Cerebellar nuclear complex (tissue), 1 donor: Measurements from ENCODE around the gene TRAK1.
A peak's percentile ranks its signal among the peaks of the same experiment; 100 is the strongest.

ENCODE experiments used
- DNase-seq, 2 experiments: peaks; one replicate each; lab custom pipeline; 2025; lab: John Stamatoyannopoulos, UW

The TRAK1 gene

DNA sequence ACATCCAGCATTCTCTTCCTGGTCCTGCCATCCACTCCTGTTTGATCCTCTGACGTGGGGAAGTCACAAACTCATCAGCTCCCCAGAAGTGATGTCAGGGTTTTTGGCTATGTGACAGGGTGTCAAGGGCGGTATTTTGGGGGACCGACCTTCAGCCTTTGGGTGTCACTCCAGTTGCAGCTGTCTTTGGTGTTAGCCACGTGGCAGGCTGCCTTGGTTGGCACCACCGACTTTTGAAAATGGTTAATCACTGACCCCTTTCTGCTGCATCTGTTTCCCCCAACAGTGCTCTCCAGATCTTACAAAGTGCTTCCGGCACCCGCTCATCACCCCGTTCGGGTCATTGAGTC lies 86.6 kb downstream of the TRAK1 start:
- no peak for DNase-seq

DNA sequence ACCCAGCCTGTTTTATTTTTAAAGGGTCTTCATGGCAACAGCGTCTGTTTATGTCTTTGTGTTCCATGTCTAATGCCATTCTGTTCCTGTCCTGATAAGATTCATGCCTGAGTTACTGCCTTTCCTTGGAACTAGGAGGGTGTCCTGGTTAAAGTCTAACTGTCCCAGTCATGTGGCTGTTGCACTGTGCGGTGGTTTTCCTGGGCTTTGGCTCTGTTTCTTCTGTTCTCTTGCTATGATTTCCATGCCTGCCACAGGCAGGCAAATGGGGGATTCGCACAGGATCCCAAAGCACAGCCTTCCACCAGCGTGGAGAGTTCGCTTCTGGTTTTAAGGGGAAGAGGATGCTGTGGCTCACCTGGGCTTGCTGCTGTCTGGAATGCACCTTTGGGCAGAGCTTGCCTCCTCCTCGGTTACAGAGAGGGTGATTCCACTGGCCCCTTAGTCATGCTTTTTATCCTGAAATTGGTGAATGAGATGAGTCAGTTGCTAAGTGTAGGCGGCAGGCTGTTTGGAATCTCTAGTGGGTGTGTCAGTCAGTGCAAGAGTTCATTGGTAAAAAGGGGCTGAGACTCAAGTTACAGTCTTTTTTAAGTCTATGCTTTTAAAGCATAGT lies 88.1 kb downstream of the TRAK1 start:
- DNase-seq, result no peak

- DNase-seq, result no peak
Observed at GRCh38 chr3:42180901-42181300, 89.7 kb downstream of the TRAK1 start.

- DNase-seq, result no peak
Observed at GRCh38 chr3:42182555-42182954, 91.4 kb downstream of the TRAK1 start.

GRCh38 chr3:42183991-42184632 lies 93.0 kb downstream of the TRAK1 start:
- no peak for DNase-seq

GRCh38 chr3:42184651-42185443 lies 93.7 kb downstream of the TRAK1 start:
- DNase-seq, result no peak

DNA sequence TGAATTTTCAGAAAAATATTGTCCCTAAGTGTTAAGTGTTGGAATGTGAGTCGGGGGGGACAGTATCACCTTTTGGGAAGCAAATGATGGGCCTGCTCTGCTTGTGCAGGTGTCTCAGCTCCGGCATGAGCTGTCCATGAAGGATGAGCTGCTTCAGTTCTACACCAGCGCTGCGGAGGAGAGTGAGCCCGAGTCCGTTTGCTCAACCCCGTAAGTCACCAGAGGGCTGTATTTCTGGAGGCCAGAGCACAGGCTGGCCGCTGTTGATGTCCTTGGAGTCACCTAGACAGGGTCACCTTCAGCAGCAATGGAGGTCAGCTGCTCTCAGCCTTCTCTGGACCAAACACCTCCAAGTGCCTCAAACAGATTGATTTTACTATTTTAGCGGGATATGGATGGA lies 96.8 kb downstream of the TRAK1 start:
- no peak for DNase-seq

GRCh38 chr3:42188376-42188775 lies 97.2 kb downstream of the TRAK1 start:
- DNase-seq, result no peak

DNA sequence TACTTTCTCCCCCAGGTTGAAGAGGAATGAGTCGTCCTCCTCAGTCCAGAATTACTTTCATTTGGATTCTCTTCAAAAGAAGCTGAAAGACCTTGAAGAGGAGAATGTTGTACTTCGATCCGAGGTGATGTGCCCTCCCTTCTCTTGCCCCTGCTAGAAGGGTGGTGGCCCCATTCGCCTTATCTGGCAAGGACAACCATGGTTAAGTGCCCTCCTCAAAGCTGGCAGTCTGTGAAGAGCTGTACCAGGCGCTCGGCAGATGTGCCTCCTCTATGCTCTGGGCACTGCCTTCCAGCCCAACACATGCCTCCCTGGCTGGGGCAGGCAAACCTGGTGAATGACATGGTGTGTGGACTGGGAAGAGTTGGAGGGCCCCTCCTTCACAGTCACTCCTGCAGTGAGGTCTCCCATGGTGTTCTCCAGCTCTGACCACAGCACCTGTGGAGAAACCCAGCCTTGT lies 97.9 kb downstream of the TRAK1 start:
- no peak for DNase-seq

DNA sequence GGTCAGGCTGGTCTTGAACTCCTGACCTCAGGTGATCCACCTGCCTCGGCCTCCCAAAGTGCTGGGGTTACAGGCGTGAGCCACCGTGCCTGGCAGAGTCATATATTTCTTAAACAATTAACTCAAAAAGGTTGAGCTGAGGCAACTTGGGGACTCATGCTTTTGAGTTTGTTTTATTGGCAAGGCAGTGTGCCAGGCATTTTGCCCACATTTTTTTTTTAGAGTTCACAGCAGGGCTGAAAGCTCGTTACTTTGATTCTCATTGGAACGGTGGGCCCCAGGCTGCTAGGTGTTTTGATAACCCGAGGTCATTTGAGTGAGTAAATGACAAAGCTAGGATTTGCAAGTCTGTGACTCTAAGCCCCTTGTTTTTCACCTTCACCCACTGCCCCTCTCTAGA lies 98.6 kb downstream of the TRAK1 start:
- no peak for DNase-seq

- peak in 1 of 2 experiments; percentile 32 for DNase-seq
Observed at GRCh38 chr3:42190701-42191442, 99.7 kb downstream of the TRAK1 start.

DNA sequence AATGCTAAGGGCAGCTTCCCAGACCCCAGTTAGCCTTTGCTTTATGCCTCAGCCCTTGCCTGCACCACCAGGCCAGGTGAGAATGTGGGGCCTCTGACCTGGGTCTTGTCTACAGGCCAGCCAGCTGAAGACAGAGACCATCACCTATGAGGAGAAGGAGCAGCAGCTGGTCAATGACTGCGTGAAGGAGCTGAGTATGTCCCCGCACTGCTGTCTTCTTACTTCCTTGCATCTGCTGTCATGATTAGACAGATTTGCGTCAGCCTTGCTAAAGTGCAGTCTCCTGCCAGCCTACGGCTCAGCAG lies 100.2 kb downstream of the TRAK1 start:
- no peak for DNase-seq

GRCh38 chr3:42192334-42193200 lies 101.4 kb downstream of the TRAK1 start:
- DNase-seq, result no peak

DNA sequence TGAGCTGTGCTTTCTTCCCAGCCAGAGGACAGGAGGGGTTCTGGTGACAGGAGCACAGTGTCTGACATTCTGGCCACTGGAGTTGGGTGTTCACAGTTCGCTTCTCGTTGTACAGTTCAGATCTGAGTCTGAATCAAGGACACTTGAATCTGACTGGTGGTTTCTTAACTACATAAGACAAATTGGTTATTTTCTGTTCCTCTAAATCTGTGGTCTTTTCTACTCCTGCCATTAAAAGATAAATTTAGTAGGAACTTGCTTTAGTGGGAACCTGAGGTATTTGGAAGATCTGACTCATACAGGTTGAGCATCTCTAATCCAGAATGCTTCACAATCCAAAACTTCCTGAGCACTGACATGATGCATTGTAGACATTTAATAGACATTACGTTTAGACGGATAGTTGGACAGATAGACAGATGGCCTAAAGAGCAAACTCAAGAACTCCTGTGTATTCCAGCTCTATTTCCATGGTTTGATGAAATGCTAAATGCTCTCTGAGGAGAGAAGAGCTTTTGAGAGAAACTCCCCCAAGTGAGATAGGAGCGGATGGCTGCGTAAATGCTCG lies 103.9 kb downstream of the TRAK1 start:
- no peak for DNase-seq

DNA sequence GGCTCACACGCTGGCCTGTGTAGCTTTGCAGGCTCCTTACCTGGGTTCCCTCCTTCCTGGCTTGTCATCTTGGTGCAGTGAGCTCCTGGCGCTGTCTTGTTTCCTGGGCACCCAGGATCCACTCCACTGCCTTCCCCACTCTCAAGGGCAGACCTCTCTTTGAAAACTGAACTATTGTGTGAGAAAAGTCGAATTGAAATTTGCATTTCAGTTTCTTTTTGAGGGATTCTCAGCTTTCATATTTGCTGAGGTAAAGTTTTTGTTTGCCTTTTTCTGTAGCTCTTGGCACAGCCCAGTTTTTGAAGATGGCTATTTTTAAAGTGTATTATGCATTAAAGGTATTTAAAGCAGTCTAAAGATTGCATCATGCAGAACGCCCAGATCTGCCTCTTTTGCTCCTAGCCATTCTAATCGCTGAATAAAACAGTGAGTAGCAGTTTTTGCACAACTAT lies 104.7 kb downstream of the TRAK1 start:
- no peak for DNase-seq

DNA sequence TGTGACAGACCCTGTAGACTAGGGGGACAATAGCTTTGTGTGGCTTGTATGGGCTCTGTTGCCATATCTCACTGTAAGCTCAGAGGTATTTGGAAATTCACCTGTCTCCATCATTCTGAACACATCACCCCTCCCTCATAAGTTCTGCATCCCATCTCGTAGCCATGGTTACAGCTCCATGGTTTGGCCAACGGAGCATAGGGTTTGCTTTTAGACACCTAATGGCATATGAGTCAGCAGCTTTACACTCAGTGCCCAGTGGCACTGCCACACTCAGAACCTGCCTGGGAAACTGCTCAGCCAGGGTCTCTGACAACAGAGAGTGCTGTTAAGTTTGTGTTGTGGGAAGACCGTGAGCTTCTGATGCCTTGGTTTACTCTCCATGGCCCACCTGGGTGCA lies 107.6 kb downstream of the TRAK1 start:
- no peak for DNase-seq

DNA sequence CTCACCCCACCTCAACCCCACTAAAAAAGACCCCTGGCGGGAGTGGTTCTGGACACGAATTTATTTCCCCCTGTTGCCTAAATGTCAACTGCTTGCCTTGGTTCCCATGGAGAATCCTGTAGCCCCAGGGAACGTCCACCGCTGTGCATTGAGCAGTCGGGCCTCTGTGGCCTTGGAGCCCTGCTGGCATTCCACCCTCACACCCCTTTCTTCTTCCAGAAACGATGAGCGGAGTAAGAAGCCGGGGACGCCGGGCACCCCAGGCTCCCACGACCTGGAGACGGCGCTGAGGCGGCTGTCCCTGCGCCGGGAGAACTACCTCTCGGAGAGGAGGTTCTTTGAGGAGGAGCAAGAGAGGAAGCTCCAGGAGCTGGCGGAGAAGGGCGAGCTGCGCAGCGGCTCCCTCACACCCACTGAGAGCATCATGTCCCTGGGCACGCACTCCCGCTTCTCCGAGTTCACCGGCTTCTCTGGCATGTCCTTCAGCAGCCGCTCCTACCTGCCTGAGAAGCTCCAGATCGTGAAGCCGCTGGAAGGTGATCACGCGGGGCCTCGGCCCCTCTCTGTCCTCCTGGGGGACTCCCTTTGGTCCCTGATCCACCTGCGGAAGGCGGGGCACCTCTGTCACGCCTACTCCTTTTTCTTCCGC lies 111.2 kb downstream of the TRAK1 start:
- no peak for DNase-seq

- no peak for DNase-seq
Observed at GRCh38 chr3:42204867-42205599, 113.9 kb downstream of the TRAK1 start.

DNA sequence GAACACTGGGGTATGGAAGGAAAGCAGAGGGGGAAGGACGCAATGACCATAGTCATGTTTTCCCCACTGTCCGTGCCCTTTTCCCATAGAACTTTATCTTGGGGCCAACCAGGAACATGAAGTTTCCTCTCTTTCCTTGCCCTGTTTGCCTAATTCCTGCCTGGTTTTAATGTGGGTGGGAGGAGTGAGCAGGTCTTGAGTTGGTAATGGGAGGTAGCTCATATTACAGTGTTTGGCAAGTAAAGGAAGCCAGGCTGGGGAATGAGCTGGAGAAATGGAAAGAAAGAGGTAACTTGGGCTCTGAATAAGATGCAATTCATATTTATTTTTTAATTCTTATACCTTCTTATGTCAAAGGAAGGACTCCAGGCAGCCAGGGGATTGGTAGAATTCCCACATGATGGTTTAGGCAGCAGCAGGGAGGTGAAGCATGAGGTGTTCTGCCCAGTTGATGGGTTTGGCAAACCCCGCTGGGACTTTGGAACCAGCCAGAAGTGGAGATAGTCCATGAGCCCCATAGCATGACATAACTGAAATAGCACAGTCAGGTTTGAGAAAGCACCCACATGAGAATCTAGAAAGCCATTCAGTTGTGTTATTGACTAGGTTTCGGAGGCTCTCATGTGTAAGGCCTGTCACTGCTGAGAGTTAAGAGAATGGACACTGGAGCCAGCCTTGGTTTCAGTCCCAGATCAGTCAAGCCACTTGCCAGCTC lies 114.8 kb downstream of the TRAK1 start:
- no peak for DNase-seq
